ENCODE data around the gene PPP1R15B.

- TF ChIP-seq CEBPB (IDR thresholded peaks at IDR 0.05): no peak
- no peak for TF ChIP-seq RAD21 (IDR thresholded peaks at IDR 0.05; ENCODE audit: low read depth)
- TF ChIP-seq TAF1 (IDR thresholded peaks at IDR 0.05; ENCODE audit: low read depth): no peak
- no peak for TF ChIP-seq FOXM1 (IDR thresholded peaks at IDR 0.05; ENCODE audit: borderline replicate concordance, low read depth)
- no peak for TF ChIP-seq USF1 (IDR thresholded peaks at IDR 0.05)
- TF ChIP-seq CREB1 (IDR thresholded peaks at IDR 0.05; ENCODE audit: low read depth): no peak
Measured at GRCh38 chr1:204407295-204407971, 4.2 kb downstream of the PPP1R15B start.

Data from Ishikawa (cell line).